ENCODE measurements around the gene AOAH. TPM values are rescaled to one million over a fixed set of nuclear protein-coding genes. Genes with fewer than 3 reads are reported as not detected.

The AOAH gene
- total and polyA plus RNA-seq, 2 experiments from 2014 or later = not detected

- Histone ChIP-seq H3K27me3 (no peaks in the 10 kb centered on the region), H3K4me1 (ENCODE audit: low read depth) (no peaks in the 10 kb centered on the region), H3K9me3 (ENCODE audit: low read depth) (no peaks in the 10 kb centered on the region), H3K27ac (no peak overlapping the region), H3K4me3 (no peak overlapping the region), H3K36me3 (no peaks in the 10 kb centered on the region)
- no peak for DNase-seq (ENCODE audit: low read depth in 1 of 2, low spot score in 1 of 2)
- no peak for TF ChIP-seq CTCF (IDR thresholded peaks at IDR 0.05; ENCODE audit: low read depth, low read length)
These were observed 179.0 kb downstream of the AOAH start for GRCh38 chr7:36545291-36545690.

- Histone ChIP-seq H3K27me3 (no peaks in the 10 kb centered on the region), H3K36me3 (no peaks in the 10 kb centered on the region), H3K9me3 (ENCODE audit: low read depth) (no peaks in the 10 kb centered on the region), H3K4me3 (no peak overlapping the region), H3K27ac (no peak overlapping the region), H3K4me1 (ENCODE audit: low read depth) (no peaks in the 10 kb centered on the region)
- no peak for DNase-seq (ENCODE audit: low read depth in 1 of 2, low spot score in 1 of 2)
- no peak for TF ChIP-seq CTCF (IDR thresholded peaks at IDR 0.05; ENCODE audit: low read depth, low read length)
These were observed 186.2 kb downstream of the AOAH start for GRCh38 chr7:36538126-36538525.

- Histone ChIP-seq H3K9me3 (ENCODE audit: low read depth) (no peaks in the 10 kb centered on the region), H3K27ac (no peak overlapping the region), H3K4me1 (ENCODE audit: low read depth) (no peaks in the 10 kb centered on the region), H3K36me3 (no peaks in the 10 kb centered on the region), H3K27me3 (no peaks in the 10 kb centered on the region), H3K4me3 (no peak overlapping the region)
- TF ChIP-seq CTCF (IDR thresholded peaks at IDR 0.05; ENCODE audit: low read depth, low read length) = no peak
- DNase-seq (ENCODE audit: low read depth in 1 of 2, low spot score in 1 of 2) = no peak
These were observed 188.2 kb downstream of the AOAH start for GRCh38 chr7:36535866-36536664.

GRCh38 chr7:36533717-36534116, 190.6 kb downstream of the AOAH start:
- Histone ChIP-seq H3K9me3 (ENCODE audit: low read depth) (no peaks in the 10 kb centered on the region), H3K27ac (no peak overlapping the region), H3K36me3 (no peaks in the 10 kb centered on the region), H3K4me1 (ENCODE audit: low read depth) (no peaks in the 10 kb centered on the region), H3K27me3 (no peaks in the 10 kb centered on the region), H3K4me3 (no peak overlapping the region)
- DNase-seq (ENCODE audit: low read depth in 1 of 2, low spot score in 1 of 2) = no peak
- no peak for TF ChIP-seq CTCF (IDR thresholded peaks at IDR 0.05; ENCODE audit: low read depth, low read length)

- Histone ChIP-seq H3K36me3 (no peaks in the 10 kb centered on the region), H3K4me3 (no peak overlapping the region), H3K9me3 (ENCODE audit: low read depth) (no peaks in the 10 kb centered on the region), H3K27ac (no peak overlapping the region), H3K4me1 (ENCODE audit: low read depth) (no peaks in the 10 kb centered on the region), H3K27me3 (no peaks in the 10 kb centered on the region)
- DNase-seq (ENCODE audit: low read depth in 1 of 2, low spot score in 1 of 2) = no peak
- TF ChIP-seq CTCF (IDR thresholded peaks at IDR 0.05; ENCODE audit: low read depth, low read length) = no peak
These were observed 191.3 kb downstream of the AOAH start for GRCh38 chr7:36532981-36533499.

Measured in cardiac muscle cell (in vitro differentiated cells and primary cell).